HG02678 (cell line): ENCODE results near the gene RAD21L1.

Source experiments
- ATAC-seq: cut with Tn5 transposase; IDR thresholded peaks from one replicate; pipeline ENCODE4 v1.9.1; 2021; ENCODE audit warnings: mild to moderate bottlenecking, moderate library complexity; ENCODE audit not compliant: unreplicated experiment

RAD21L1 gene

DNA sequence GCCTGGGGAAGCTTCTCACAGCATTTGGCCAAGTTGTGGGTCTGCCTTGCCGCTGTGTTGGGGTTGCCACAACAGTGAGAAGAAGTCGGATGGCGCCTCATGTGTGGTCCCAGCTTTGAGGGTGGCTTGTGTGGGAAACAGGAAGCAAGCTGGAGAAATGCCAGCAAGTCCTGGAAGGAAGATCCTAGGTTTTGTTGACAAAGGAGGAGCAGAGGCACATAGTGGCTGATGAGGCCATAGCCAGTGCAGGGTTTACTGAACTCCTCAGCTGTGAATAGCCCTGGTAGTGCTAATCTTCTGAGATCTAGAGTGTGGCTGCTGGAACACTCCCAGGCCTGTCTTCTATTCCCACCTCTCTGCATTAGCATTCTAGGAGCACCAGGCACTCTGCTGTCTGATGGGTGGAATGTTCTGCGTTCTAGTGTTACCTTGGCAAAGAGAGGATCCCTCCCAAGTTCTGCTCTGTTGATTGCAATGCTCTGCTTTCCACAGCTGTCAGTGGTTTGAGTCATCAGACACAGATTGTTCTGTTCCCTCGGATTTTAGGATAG, 65.4 kb downstream of the RAD21L1 start:
- no peak for ATAC-seq

- no peak for ATAC-seq
Measured at GRCh38 chr20:1292620-1293019, 66.8 kb downstream of the RAD21L1 start.

GRCh38 chr20:1293641-1294379, 68.0 kb downstream of the RAD21L1 start:
- ATAC-seq: no peak

- ATAC-seq: no peak
Measured at GRCh38 chr20:1294497-1294896, 68.7 kb downstream of the RAD21L1 start.

GRCh38 chr20:1295276-1295930, 69.6 kb downstream of the RAD21L1 start:
- ATAC-seq: no peak

- no peak for ATAC-seq
Measured at GRCh38 chr20:1296117-1296610, 70.3 kb downstream of the RAD21L1 start.

GRCh38 chr20:1296922-1297321, 71.1 kb downstream of the RAD21L1 start:
- ATAC-seq: no peak

- ATAC-seq: no peak
Measured at GRCh38 chr20:1297486-1297885, 71.6 kb downstream of the RAD21L1 start.

DNA sequence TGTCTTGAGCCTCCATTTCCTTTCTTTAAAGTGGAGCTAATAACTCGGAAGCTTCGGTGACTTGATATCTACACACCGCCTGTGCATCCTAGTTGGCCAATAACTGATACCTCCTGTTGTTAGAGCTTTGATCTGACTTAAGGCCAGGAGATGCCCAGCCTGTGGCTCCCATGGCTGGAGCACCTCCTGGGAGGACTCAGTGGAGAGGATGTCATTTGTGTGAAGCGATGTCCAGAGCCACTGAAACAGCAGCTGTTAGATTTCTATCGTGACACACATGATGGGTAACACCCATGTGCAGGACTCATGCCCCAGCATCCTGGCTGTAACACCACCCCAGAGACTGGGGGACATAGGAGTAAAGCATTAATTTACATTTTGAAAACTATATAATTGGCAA, 72.3 kb downstream of the RAD21L1 start:
- no peak for ATAC-seq

GRCh38 chr20:1298888-1299511, 73.2 kb downstream of the RAD21L1 start:
- ATAC-seq: no peak

GRCh38 chr20:1299522-1299921, 73.7 kb downstream of the RAD21L1 start:
- no peak for ATAC-seq

DNA sequence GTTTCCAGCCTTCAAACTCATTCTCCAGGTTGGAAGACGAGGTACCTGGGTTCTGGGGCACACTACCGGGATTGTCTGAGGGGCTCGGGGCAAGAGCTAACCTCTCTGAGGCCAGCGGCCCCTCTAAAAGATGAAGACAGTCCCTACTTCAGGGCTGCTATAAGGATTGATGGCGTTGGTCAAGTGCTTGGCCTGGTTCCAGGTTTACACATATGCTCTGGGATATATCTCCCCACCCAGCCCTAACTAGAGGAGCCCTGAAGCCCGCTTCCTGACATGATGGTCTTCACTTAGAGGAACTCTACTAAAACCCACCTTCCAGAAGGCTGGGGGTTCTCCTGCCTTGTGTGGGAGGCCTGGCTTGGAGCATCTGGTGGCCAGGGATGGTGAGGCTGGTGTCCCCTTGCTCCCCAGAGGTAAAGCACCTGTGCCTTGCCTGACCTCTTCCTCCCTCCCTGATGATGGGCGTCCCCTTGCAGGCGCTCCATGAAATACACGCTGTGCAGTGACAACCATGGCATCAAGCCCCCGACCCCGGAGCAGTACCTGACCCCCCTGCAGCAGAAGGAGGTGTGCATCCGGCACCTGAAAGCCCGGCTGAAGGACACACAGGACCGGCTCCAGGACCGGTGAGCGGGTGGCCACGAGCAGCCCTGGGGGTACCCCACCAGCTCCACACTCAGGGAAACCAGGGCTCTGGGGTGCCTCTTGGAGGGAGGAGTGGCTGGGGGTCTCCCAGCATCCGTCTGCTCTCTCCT, 74.4 kb downstream of the RAD21L1 start:
- no peak for ATAC-seq

- no peak for ATAC-seq
Measured at GRCh38 chr20:1301031-1301529, 75.2 kb downstream of the RAD21L1 start.

DNA sequence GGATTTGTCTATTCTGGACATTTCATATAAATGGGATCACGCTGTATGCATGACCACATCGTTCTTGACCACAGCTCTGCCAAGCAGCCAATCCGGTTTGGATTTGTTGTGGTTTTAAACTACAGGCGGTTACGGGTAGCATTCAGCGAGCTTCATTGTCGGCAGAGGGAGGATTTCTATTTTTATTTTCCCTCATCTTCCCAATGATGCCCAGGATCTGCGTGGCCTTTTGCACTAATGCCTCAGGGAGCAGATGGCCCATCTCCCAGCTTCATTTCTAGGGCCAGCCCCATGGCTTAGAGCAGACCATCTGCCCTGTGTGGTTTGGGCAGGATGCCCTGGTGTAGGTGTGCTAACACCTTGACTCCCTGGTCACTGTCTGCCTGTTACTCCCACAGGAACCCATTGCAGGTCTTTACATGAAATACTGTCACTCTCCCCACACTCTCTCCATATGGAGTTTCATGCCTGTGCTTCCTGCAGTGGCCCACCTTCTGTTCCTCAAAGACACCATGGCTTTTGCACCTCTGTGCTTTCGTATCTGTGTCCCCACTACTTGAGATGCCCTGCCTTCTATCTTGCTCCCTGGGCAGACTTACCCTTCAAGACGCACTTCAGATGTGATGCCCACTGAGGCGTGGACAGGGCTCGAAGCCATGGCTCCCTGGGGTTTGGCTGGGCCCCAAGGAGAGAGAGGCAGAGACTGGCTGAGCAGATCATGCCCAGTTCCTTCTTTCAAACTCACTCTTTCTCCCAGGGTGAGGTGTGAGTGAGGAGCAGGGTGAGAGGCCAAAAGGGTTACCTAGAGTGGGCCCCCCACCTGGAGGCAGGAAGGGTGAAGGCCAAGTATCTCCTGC, 77.1 kb downstream of the RAD21L1 start:
- no peak for ATAC-seq

GRCh38 chr20:1304710-1305515, 79.1 kb downstream of the RAD21L1 start:
- ATAC-seq: no peak
